Keratinocyte (primary cell): Measurements from ENCODE around the gene AGO1.
A peak's percentile ranks its signal among the peaks of the same experiment; 100 is the strongest.

ENCODE experiments used
- EZH2 ChIP-seq: IDR thresholded peaks from one replicate; pipeline ENCODE4 v1.6.1; 2012; ENCODE audit warnings: inconsistent platforms, mild to moderate bottlenecking, low read length, moderate library complexity
- TF ChIP-seq, protein P1 (sequence below), 3 experiments: IDR thresholded peaks in 1 of 3; conservative IDR thresholded peaks in 1 of 3; optimal IDR thresholded peaks in 1 of 3; 2 replicates in 2 of 3; 3 replicates in 1 of 3; pipeline versions ENCODE3 to v1.5.1; 2011; ENCODE audit warnings: low read length in 3 of 3, mild to moderate bottlenecking in 3 of 3, moderate library complexity in 2 of 3, control low read depth in 1 of 3, inconsistent platforms in 1 of 3; ENCODE audit not compliant: insufficient read depth in 2 of 3; ENCODE audit errors: extremely low read depth in 1 of 3

DNA sequence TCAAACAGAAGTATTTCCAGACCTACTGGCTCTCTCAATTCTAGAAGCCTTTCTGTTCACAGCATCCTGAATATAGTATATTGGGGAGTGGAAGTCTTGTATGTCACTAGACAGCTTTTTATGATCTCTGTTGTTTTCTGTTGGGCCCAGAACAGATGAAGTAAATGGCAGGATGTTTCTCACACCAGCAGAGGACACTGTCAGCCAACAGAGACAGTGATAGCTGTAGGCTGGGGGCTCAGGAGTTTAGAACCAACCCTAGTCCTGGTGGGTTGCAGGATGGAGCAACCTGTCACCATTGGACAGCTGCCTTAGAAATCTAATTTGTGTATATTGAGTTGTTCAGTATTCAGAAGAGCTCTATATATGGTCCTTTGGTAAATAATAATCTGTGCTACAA is 16.9 kb downstream of the AGO1 start:
- TF ChIP-seq, protein P1, sequence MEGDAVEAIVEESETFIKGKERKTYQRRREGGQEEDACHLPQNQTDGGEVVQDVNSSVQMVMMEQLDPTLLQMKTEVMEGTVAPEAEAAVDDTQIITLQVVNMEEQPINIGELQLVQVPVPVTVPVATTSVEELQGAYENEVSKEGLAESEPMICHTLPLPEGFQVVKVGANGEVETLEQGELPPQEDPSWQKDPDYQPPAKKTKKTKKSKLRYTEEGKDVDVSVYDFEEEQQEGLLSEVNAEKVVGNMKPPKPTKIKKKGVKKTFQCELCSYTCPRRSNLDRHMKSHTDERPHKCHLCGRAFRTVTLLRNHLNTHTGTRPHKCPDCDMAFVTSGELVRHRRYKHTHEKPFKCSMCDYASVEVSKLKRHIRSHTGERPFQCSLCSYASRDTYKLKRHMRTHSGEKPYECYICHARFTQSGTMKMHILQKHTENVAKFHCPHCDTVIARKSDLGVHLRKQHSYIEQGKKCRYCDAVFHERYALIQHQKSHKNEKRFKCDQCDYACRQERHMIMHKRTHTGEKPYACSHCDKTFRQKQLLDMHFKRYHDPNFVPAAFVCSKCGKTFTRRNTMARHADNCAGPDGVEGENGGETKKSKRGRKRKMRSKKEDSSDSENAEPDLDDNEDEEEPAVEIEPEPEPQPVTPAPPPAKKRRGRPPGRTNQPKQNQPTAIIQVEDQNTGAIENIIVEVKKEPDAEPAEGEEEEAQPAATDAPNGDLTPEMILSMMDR (optimal IDR thresholded peaks at IDR 0.05 in 1 of 3, IDR thresholded peaks at IDR 0.05 in 1 of 3, conservative IDR thresholded peaks at IDR 0.05 in 1 of 3; ENCODE audit: extremely low read depth in 1 of 3, insufficient read depth in 2 of 3, low read length in 3 of 3): peak in 1 of 3 experiments; percentile 31
- no peak for TF ChIP-seq EZH2
